Tibial nerve (tissue), 4 donors: ENCODE measurements around the gene MON1A. TPM values are rescaled to one million over a fixed set of nuclear protein-coding genes. Genes with fewer than 3 reads are reported as not detected.

Experiments used
- DNase-seq, 2 donors: peaks; one replicate each; pipeline ENCODE4 v3.0.0-alpha.2; 2019; ENCODE audit warnings: low spot score in 2 of 2
- H3K27ac ChIP-seq, 4 donors: fragments of 200-600 bp; sonication (generic) in 3 of 4; one replicate each; pipeline ENCODE4 v1.5.1; 2017 to 2019; ENCODE audit warnings: mild to moderate bottlenecking in 1 of 4
- H3K27me3 ChIP-seq, 2 donors: fragments of 200-600 bp; sonication (generic) in 1 of 2; one replicate each; pipeline versions ENCODE4 v1.5.1 to v1.6.0; 2017 to 2019
- H3K36me3 ChIP-seq, 3 donors: fragments of 200-600 bp; sonication (generic); one replicate each; pipeline ENCODE4 v1.5.1; 2018 to 2019
- H3K4me1 ChIP-seq, 4 donors: fragments of 200-600 bp; sonication (generic) in 3 of 4; one replicate each; pipeline ENCODE4 v1.5.1; 2017 to 2019
- H3K4me3 ChIP-seq, 4 donors: fragments of 200-600 bp; sonication (generic) in 3 of 4; one replicate each; pipeline ENCODE4 v1.5.1; 2017 to 2019; ENCODE audit warnings: mild to moderate bottlenecking in 1 of 4, moderate library complexity in 1 of 4
- H3K9me3 ChIP-seq, 4 donors: fragments of 200-600 bp; sonication (generic) in 3 of 4; one replicate each; pipeline ENCODE4 v1.5.1; 2017 to 2019
- EP300 ChIP-seq, 2 donors: sonication (generic); formaldehyde crosslinking; IDR thresholded peaks; one replicate each; pipeline ENCODE4 v1.6.1; 2017; ENCODE audit warnings: antibody characterized with exemption in 2 of 2, mild to moderate bottlenecking in 1 of 2
- POLR2A ChIP-seq, 2 donors: fragments of 450-650 bp; IDR thresholded peaks; one replicate each; pipeline ENCODE4 v1.6.1; 2017; ENCODE audit warnings: antibody characterized with exemption in 2 of 2, mild to moderate bottlenecking in 2 of 2, moderate library complexity in 2 of 2
- WGBS, 2 donors: methylation state at CpG; one replicate each; pipeline ENCODE4 v1.1.5; 2018; 5-methylcytosine and 5-hydroxymethylcytosine counted together
- total RNA-seq, 4 donors: library from RNA; depleted of rRNA; stranded (reverse); fragments of >200 nt; gene quantifications; one replicate each; pipeline ENCODE4 v1.1.0, GENCODE V29; 2016
- TF ChIP-seq, protein P1 (sequence below), 5 experiments: fragments of 200-600 bp in 3 of 5; fragments of 450-650 bp in 2 of 5; sonication (generic) in 3 of 5; IDR thresholded peaks; one replicate each; pipeline ENCODE4 v1.5.1; 2016 to 2019; ENCODE audit warnings: antibody characterized with exemption in 5 of 5, mild to moderate bottlenecking in 3 of 5, moderate library complexity in 2 of 5

Gene MON1A
- total RNA-seq, 4 donors from 2014 or later, result 6.9 to 18.8 (median 15.8) TPM

DNA sequence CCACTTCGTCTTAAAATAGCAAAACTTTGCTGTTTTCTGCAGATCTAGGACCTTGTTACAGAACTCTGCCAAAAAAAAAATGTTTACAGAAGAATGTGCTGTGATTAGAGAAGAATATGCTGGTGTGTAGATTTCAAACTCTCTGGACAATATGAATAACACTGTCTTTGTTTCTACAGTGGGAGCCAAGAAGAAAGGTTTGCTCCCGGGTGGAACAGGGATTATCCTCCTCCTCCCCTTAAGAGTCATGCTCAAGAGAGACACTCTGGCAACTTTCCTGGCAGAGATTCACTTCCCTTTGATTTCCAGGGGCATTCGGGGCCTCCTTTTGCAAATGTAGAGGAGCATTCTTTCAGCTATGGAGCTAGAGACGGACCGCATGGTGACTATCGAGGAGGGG, 37.7 kb upstream of the MON1A start:
- Histone ChIP-seq H3K4me3 (no peak overlapping the region), H3K27ac (peak overlapping the region in 1 of 4 donors; percentile 24), H3K4me1 (peaks cover 0 to 24% (median 11%) of the 10 kb centered on the region in 4 donors), H3K9me3 (no peaks in the 10 kb centered on the region), H3K27me3 (no peaks in the 10 kb centered on the region), H3K36me3 (peaks cover 0 to 18% (median 0%) of the 10 kb centered on the region in 3 donors)
- TF ChIP-seq EP300 (IDR thresholded peaks at IDR 0.05) (no peak), POLR2A (IDR thresholded peaks at IDR 0.05) (no peak)
- TF ChIP-seq, protein P1, sequence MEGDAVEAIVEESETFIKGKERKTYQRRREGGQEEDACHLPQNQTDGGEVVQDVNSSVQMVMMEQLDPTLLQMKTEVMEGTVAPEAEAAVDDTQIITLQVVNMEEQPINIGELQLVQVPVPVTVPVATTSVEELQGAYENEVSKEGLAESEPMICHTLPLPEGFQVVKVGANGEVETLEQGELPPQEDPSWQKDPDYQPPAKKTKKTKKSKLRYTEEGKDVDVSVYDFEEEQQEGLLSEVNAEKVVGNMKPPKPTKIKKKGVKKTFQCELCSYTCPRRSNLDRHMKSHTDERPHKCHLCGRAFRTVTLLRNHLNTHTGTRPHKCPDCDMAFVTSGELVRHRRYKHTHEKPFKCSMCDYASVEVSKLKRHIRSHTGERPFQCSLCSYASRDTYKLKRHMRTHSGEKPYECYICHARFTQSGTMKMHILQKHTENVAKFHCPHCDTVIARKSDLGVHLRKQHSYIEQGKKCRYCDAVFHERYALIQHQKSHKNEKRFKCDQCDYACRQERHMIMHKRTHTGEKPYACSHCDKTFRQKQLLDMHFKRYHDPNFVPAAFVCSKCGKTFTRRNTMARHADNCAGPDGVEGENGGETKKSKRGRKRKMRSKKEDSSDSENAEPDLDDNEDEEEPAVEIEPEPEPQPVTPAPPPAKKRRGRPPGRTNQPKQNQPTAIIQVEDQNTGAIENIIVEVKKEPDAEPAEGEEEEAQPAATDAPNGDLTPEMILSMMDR (IDR thresholded peaks at IDR 0.05), result no peak
- 36 to 43% methylated on average over 6 of the region's 6 CpGs for WGBS, 2 donors
- DNase-seq, result no peak

- no peaks in the 10 kb centered on the region for H3K27me3 ChIP-seq
- H3K27ac ChIP-seq, result no peak overlapping the region
- H3K4me1 ChIP-seq, result peaks cover 0 to 24% (median 11%) of the 10 kb centered on the region in 4 donors
- TF ChIP-seq EP300 (IDR thresholded peaks at IDR 0.05), result no peak
- TF ChIP-seq, protein P1 (IDR thresholded peaks at IDR 0.05), result no peak
- TF ChIP-seq POLR2A (IDR thresholded peaks at IDR 0.05), result no peak
- H3K36me3 ChIP-seq, result peaks cover 0 to 14% (median 0%) of the 10 kb centered on the region in 3 donors
- DNase-seq, result no peak
- H3K4me3 ChIP-seq, result no peak overlapping the region
- no peaks in the 10 kb centered on the region for H3K9me3 ChIP-seq
- WGBS, 2 donors, result 91 to 100% methylated on average over 1 of the region's 1 CpG
These were observed 36.8 kb upstream of the MON1A start for GRCh38 chr3:49966233-49966942.

DNA sequence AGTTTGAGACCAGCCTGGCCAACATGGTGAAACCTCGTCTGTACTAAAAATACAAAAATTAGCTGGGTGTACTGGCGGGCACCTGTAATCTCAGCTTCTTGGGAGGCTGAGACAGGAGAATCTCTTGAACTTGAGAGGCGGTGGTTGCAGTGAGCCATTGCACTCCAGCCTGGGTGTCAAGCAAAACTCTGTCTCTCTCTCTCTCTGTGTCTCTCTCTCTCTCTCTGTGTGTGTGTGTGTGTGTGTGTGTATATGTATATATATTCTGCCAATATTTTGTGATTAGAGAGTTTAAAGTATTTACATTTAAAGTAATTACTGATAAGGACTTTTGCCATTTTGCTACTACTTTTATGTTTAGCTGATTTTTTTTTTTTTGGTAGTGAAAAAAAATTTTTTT, 26.0 kb upstream of the MON1A start:
- Histone ChIP-seq H3K27me3 (no peaks in the 10 kb centered on the region), H3K4me3 (no peak overlapping the region), H3K9me3 (no peaks in the 10 kb centered on the region), H3K27ac (no peak overlapping the region), H3K36me3 (no peaks in the 10 kb centered on the region), H3K4me1 (peaks cover 0 to 25% (median 2%) of the 10 kb centered on the region in 4 donors)
- TF ChIP-seq, protein P1 (IDR thresholded peaks at IDR 0.05), result no peak
- TF ChIP-seq POLR2A (IDR thresholded peaks at IDR 0.05) (no peak), EP300 (IDR thresholded peaks at IDR 0.05) (no peak)
- WGBS, 2 donors, result 93 to 96% methylated on average over 3 of the region's 3 CpGs
- no peak for DNase-seq

DNA sequence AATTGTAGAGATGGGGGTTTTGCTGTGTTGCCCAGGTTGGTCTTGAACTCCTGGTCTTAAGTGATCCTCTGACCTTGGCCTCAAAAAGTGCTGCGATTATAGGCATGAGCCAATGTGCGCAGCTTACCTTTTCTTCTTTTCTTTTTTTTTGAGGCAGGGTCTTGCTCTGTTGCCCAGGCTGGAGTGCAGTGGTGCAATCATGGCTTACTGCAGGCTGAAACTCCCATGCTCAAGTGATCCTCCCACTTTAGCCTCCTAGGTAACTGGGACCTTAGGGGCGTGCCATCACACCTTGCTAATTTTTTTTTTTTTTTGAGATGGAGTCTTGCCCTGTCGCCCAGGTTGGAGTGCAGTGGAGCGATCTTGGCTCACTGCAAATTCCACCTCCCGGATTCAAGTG, 23.3 kb upstream of the MON1A start:
- no peak for TF ChIP-seq POLR2A (IDR thresholded peaks at IDR 0.05)
- TF ChIP-seq EP300 (IDR thresholded peaks at IDR 0.05), result no peak
- Histone ChIP-seq H3K9me3 (no peaks in the 10 kb centered on the region), H3K4me3 (no peak overlapping the region), H3K36me3 (no peaks in the 10 kb centered on the region), H3K27me3 (no peaks in the 10 kb centered on the region), H3K4me1 (peaks cover 0 to 35% (median 14%) of the 10 kb centered on the region in 4 donors), H3K27ac (no peak overlapping the region)
- WGBS, 2 donors, result 95 to 99% methylated on average over 6 of the region's 6 CpGs
- DNase-seq, result no peak

DNA sequence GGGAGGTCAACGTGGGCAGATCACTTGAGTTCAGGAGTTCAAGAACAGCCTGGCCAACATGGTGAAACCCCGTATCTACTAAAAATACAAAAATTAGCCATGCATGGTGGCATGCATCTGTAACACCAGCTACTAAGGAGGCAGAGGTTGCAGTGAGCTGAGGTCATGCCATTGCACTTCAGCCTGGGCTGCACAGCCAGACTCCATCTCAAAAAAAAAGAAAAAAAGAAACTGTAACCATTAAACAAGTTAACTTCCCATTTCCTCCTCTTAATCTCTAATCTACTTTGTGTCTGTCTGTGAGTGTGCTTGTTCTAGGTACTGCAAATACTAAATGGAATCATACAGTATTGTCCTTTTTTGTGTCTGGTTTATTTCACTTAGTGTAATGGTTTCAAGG, 13.0 kb upstream of the MON1A start:
- Histone ChIP-seq H3K27ac (no peak overlapping the region), H3K27me3 (no peaks in the 10 kb centered on the region), H3K4me3 (no peak overlapping the region), H3K4me1 (peaks cover 0 to 30% (median 12%) of the 10 kb centered on the region in 4 donors), H3K9me3 (no peaks in the 10 kb centered on the region), H3K36me3 (peaks cover 0 to 5% (median 0%) of the 10 kb centered on the region in 3 donors)
- TF ChIP-seq POLR2A (IDR thresholded peaks at IDR 0.05) (no peak), EP300 (IDR thresholded peaks at IDR 0.05) (no peak)
- TF ChIP-seq, protein P1 (IDR thresholded peaks at IDR 0.05), result no peak
- WGBS, 2 donors, result 54 to 63% methylated on average over 2 of the region's 2 CpGs
- no peak for DNase-seq
